WERI-Rb-1 (cell line): Measurements from ENCODE around the gene ICAM1.

Experiments
- DNase-seq: peaks from one replicate; pipeline ENCODE4 v3.0.0-alpha.2; 2020
- H3K27ac ChIP-seq: fragments of 250-450 bp; sonication (Bioruptor Pico); 2 replicates; pipeline ENCODE4 v1.5.1; 2020; ENCODE audit warnings: mild to moderate bottlenecking, moderate library complexity
- H3K27me3 ChIP-seq: fragments of 250-450 bp; sonication (Bioruptor Pico); 2 replicates; pipeline ENCODE4 v1.5.1; 2021; ENCODE audit warnings: mild to moderate bottlenecking, low read depth, moderate library complexity; ENCODE audit not compliant: insufficient read depth, severe bottlenecking
- H3K36me3 ChIP-seq: fragments of 250-450 bp; sonication (Bioruptor Pico); 2 replicates; pipeline ENCODE4 v1.5.1; 2020; ENCODE audit warnings: mild to moderate bottlenecking, moderate library complexity
- H3K4me3 ChIP-seq: 2 replicates; pipeline ENCODE4 v1.5.1; 2011; ENCODE audit warnings: low read depth, mild to moderate bottlenecking, control low read depth, low read length
- H3K9me3 ChIP-seq: fragments of 250-450 bp; sonication (Bioruptor Pico); 2 replicates; pipeline ENCODE4 v1.5.1; 2021; ENCODE audit warnings: mild to moderate bottlenecking, moderate library complexity; ENCODE audit not compliant: severe bottlenecking
- CTCF ChIP-seq: IDR thresholded peaks from 2 replicates; pipeline ENCODE4 v1.5.1; 2011; ENCODE audit warnings: low read depth, mild to moderate bottlenecking, control low read depth, inconsistent platforms, low read length

ICAM1 gene

GRCh38 chr19:10333758-10334587 is 63.1 kb downstream of the ICAM1 start:
- TF ChIP-seq CTCF = no peak
- H3K9me3 ChIP-seq = no peaks in the 10 kb centered on the region
- DNase-seq = no peak
- peak overlapping the region; percentile 74 for H3K4me3 ChIP-seq
- no peaks in the 10 kb centered on the region for H3K27me3 ChIP-seq
- peaks cover 44% of the 10 kb centered on the region for H3K36me3 ChIP-seq
- peak overlapping the region; percentile 99 for H3K27ac ChIP-seq

GRCh38 chr19:10334588-10335351 is 63.9 kb downstream of the ICAM1 start:
- no peak overlapping the region for H3K4me3 ChIP-seq
- peak; percentile 62 for DNase-seq
- peak overlapping the region; percentile 99; the same call in 1 of the 2 replicates for H3K27ac ChIP-seq
- H3K9me3 ChIP-seq = no peaks in the 10 kb centered on the region
- no peaks in the 10 kb centered on the region for H3K27me3 ChIP-seq
- peaks cover 36% of the 10 kb centered on the region for H3K36me3 ChIP-seq
- TF ChIP-seq CTCF = no peak

GRCh38 chr19:10335352-10335985 is 64.5 kb downstream of the ICAM1 start:
- peak overlapping the region; percentile 24; the same call in 1 of the 2 replicates for H3K27ac ChIP-seq
- no peaks in the 10 kb centered on the region for H3K9me3 ChIP-seq
- no peaks in the 10 kb centered on the region for H3K27me3 ChIP-seq
- H3K36me3 ChIP-seq = peaks cover 29% of the 10 kb centered on the region
- no peak for TF ChIP-seq CTCF
- H3K4me3 ChIP-seq = no peak overlapping the region
- DNase-seq = no peak
